Heart left ventricle (tissue), 16 donors: Measurements from ENCODE around the gene ASPM. TPM values are rescaled to one million over a fixed set of nuclear protein-coding genes. Genes with fewer than 3 reads are reported as not detected.

Experiments used
- ATAC-seq, 4 donors: fragments of 200-7000 bp; cut with Tn5 transposase; one replicate each; pipeline ENCODE4 v1.9.1; 2020 to 2022; ENCODE audit warnings: moderate library complexity in 4 of 4, mild to moderate bottlenecking in 3 of 4, moderate number of reproducible peaks in 1 of 4
- DNase-seq, 5 donors: peaks; one replicate each; pipeline ENCODE4 v3.0.0-alpha.2; 2020
- H3K27ac ChIP-seq, 12 donors: fragments of 200-600 bp; sonication (generic) in 4 of 12; one replicate each; pipeline versions ENCODE4 v1.5.0 to v1.8.0; 2016 to 2022; ENCODE audit warnings: mild to moderate bottlenecking in 2 of 12
- H3K27me3 ChIP-seq, 9 donors: fragments of 200-600 bp; sonication (generic) in 2 of 9; one replicate each; pipeline versions ENCODE4 v1.5.1 to v1.8.0; 2016 to 2022; ENCODE audit warnings: mild to moderate bottlenecking in 3 of 9
- H3K36me3 ChIP-seq, 9 donors: fragments of 200-600 bp; sonication (generic) in 2 of 9; one replicate each; pipeline versions ENCODE4 v1.5.0 to v1.8.0; 2018 to 2022; ENCODE audit warnings: mild to moderate bottlenecking in 2 of 9
- H3K4me1 ChIP-seq, 12 donors: fragments of 200-600 bp; sonication (generic) in 4 of 12; one replicate each; pipeline versions ENCODE4 v1.5.0 to v1.8.0; 2016 to 2022; ENCODE audit warnings: mild to moderate bottlenecking in 3 of 12
- H3K4me3 ChIP-seq, 12 donors: fragments of 200-600 bp; sonication (generic) in 4 of 12; one replicate each; pipeline versions ENCODE4 v1.5.0 to v1.8.0; 2017 to 2022; ENCODE audit warnings: mild to moderate bottlenecking in 9 of 12, moderate library complexity in 4 of 12
- H3K9me3 ChIP-seq, 12 donors: fragments of 200-600 bp; sonication (generic) in 4 of 12; one replicate each; pipeline versions ENCODE4 v1.5.0 to v1.8.0; 2016 to 2022; ENCODE audit warnings: mild to moderate bottlenecking in 1 of 12
- CTCF ChIP-seq, 12 donors: fragments of 200-600 bp; sonication (generic) in 4 of 12; IDR thresholded peaks; one replicate each; pipeline versions ENCODE4 v1.5.0 to v1.8.0; 2018 to 2022; ENCODE audit warnings: antibody characterized with exemption in 12 of 12, mild to moderate bottlenecking in 5 of 12
- POLR2A ChIP-seq, 2 donors: fragments of 450-650 bp; IDR thresholded peaks; one replicate each; pipeline ENCODE4 v1.6.1; 2017; ENCODE audit warnings: antibody characterized with exemption in 2 of 2, mild to moderate bottlenecking in 2 of 2, moderate library complexity in 2 of 2
- WGBS, 4 donors: extraction: QIAGEN DNeasy Blood & Tissue Kit in 2 of 4; methylation state at CpG; one replicate each; pipeline versions ENCODE4 v1.1.5 to v1.1.7; 2013 to 2018; 5-methylcytosine and 5-hydroxymethylcytosine counted together
- intact Hi-C, 10 donors: fragments of 100-400 bp; cut with DNase I; formaldehyde crosslinking; loops; one replicate each; pipeline versions ENCODE4 v1.11.1 to v1.14.2; 2022
- polyA plus RNA-seq, 2 donors: library from polyadenylated mRNA; stranded (reverse); fragments of 200-250 nt; gene quantifications; one replicate each; pipeline ENCODE4 v1.2.3, GENCODE V29; 2013
- total RNA-seq, 9 donors: library from RNA; depleted of rRNA in 2 of 9; stranded (reverse); fragments of >200 nt in 2 of 9; fragmentation: NEBNext Ultra II Directional in 3 of 9; extraction: Animal tissue kit (Norgen Biotek cat#: 25700) in 3 of 9; gene quantifications; one replicate each; pipeline versions ENCODE4 v1.1.0 to v1.2.4, GENCODE V29; 2016 to 2023
- donor health status: ischemic (EF 13 %, LVEDD 7.1; RV severe dilation, severe dysfunction).
- donor health status: healthy with polysubstance abuse.
- donor health status: DM: no; HTN: yes; CAD: no.
- donor health status: DM: no; HTN: no; CAD: no.
- donor health status: ischemic (EF 25% LVEDD 6.9; RV normal size, moderate dysfunction).
- donor health status: ischemic (EF 25% LVEDD 5.7; RV mildly dilated, moderate dysfunction).
- donor health status: healthy.
- donor health status: DM: yes; HTN: yes; CAD: no.
- donor health status: ischemic (EF 35%, LVEDD 5.7; RV mildly dilated, moderate dysfunction).
- donor health status: nonischemic (EF 11% LVEDD 7.7; RV severe dilation, severe dysfunction).
- donor health status: DM: yes; HTN: yes; CAD: no.
- donor health status: PGD.
- donor health status: ischemic (EF 29% LVEDD 5.4; RV normal size, mild dysfunction).
- donor health status: nonischemic (EF 23%, LVEDD 6.1; RV moderate dilation, normal function).

Gene ASPM
- total and polyA plus RNA-seq, 11 donors, result 0.08 to 5.9 (median 0.44) TPM

GRCh38 chr1:197083474-197083873 lies 63.0 kb downstream of the ASPM start:
- Histone ChIP-seq H3K4me3 (no peak overlapping the region), H3K9me3 (peaks cover 0 to 17% (median 0%) of the 10 kb centered on the region in 12 donors), H3K27ac (no peak overlapping the region), H3K4me1 (no peaks in the 10 kb centered on the region), H3K36me3 (peaks cover 0 to 29% (median 0%) of the 10 kb centered on the region in 9 donors), H3K27me3 (no peaks in the 10 kb centered on the region)
- ATAC-seq (no peak), DNase-seq (no peak)
- TF ChIP-seq POLR2A (IDR thresholded peaks at IDR 0.05), result no peak
- TF ChIP-seq CTCF (IDR thresholded peaks at IDR 0.05), result no peak
- intact Hi-C loops, result no loop called here

- DNase-seq (no peak), ATAC-seq (no peak)
- 94 to 99% (median 97%) methylated on average over 5 of the region's 5 CpGs for WGBS, 4 donors
- no peak overlapping the region for H3K4me3 ChIP-seq
- H3K9me3 ChIP-seq, result peaks cover 0 to 17% (median 0%) of the 10 kb centered on the region in 12 donors
- H3K36me3 ChIP-seq, result peaks cover 0 to 14% (median 0%) of the 10 kb centered on the region in 9 donors
- TF ChIP-seq CTCF (IDR thresholded peaks at IDR 0.05), result no peak
- no peak for TF ChIP-seq POLR2A (IDR thresholded peaks at IDR 0.05)
- no peak overlapping the region for H3K27ac ChIP-seq
- H3K4me1 ChIP-seq, result no peaks in the 10 kb centered on the region
- intact Hi-C loops, result no loop called here
- no peaks in the 10 kb centered on the region for H3K27me3 ChIP-seq
These were observed 65.2 kb downstream of the ASPM start for GRCh38 chr1:197081117-197081753.

- TF ChIP-seq CTCF (IDR thresholded peaks at IDR 0.05), result no peak
- no peak for TF ChIP-seq POLR2A (IDR thresholded peaks at IDR 0.05)
- intact Hi-C loops, result no loop called here
- H3K9me3 ChIP-seq, result peaks cover 0 to 21% (median 0%) of the 10 kb centered on the region in 12 donors
- H3K36me3 ChIP-seq, result peaks cover 0 to 11% (median 0%) of the 10 kb centered on the region in 9 donors
- H3K4me1 ChIP-seq, result no peaks in the 10 kb centered on the region
- ATAC-seq (no peak), DNase-seq (no peak)
- WGBS, 4 donors, result 86 to 94% (median 90%) methylated on average over 2 of the region's 2 CpGs
- H3K27me3 ChIP-seq, result no peaks in the 10 kb centered on the region
- no peak overlapping the region for H3K27ac ChIP-seq
- H3K4me3 ChIP-seq, result no peak overlapping the region
These were observed 66.1 kb downstream of the ASPM start for GRCh38 chr1:197080323-197080722.

- H3K36me3 ChIP-seq, result no peaks in the 10 kb centered on the region
- H3K27ac ChIP-seq, result no peak overlapping the region
- no peak for TF ChIP-seq POLR2A (IDR thresholded peaks at IDR 0.05)
- TF ChIP-seq CTCF (IDR thresholded peaks at IDR 0.05), result no peak
- no peaks in the 10 kb centered on the region for H3K4me1 ChIP-seq
- intact Hi-C loops, result no loop called here
- no peak for DNase-seq
- no peaks in the 10 kb centered on the region for H3K27me3 ChIP-seq
- no peak for ATAC-seq
- no peak overlapping the region for H3K4me3 ChIP-seq
- H3K9me3 ChIP-seq, result peaks cover 0 to 19% (median 0%) of the 10 kb centered on the region in 12 donors
- WGBS, 4 donors, result 68 to 84% (median 77%) methylated on average over 1 of the region's 1 CpG
These were observed 69.9 kb downstream of the ASPM start for GRCh38 chr1:197076585-197076984.
